PC-9 (cell line): Measurements from ENCODE around the gene CYP3A4. TPM values are rescaled to one million over a fixed set of nuclear protein-coding genes. Genes with fewer than 3 reads are reported as not detected.
"Not testable (repeated sequence)": the region's sequence is repeated elsewhere in the genome, so short reads cannot be mapped to it uniquely, and the experiment has no call there.

ENCODE experiments used
- BruUV-seq: library from RNA; stranded (reverse); fragments of 400-500 nt; replicated peaks from 2 replicates; lab custom pipeline; 2021; lab: Mats Ljungman, UMichigan
- CTCF ChIA-PET: fragments of 300-600 bp; sonication (Branson Sonifier 250); formaldehyde crosslinking; loops from one replicate; lab custom pipeline; 2022; ENCODE audit warnings: antibody characterized with exemption; lab: Charles Lee
- POLR2A ChIA-PET: fragments of 300-600 bp; sonication (Branson Sonifier 250); formaldehyde crosslinking; loops from one replicate; lab custom pipeline; 2022; ENCODE audit warnings: antibody characterized with exemption; ENCODE audit not compliant: unreplicated experiment; lab: Charles Lee
- DNase-seq, 2 experiments: peaks; one replicate each; pipeline versions ENCODE4 v3.0.0 to v3.0.0-alpha.2; 2015 to 2022; ENCODE audit warnings: mixed read lengths in 1 of 2
- H2AFZ ChIP-seq: fragments of 200-600 bp; sonication (generic); 2 replicates; pipeline ENCODE4 v1.8.1; 2017; ENCODE audit warnings: antibody characterized with exemption
- H3F3A ChIP-seq: fragments of 200-600 bp; sonication (generic); 2 replicates; pipeline ENCODE4 v1.8.1; 2017; ENCODE audit warnings: antibody characterized with exemption, mild to moderate bottlenecking, low read depth; ENCODE audit not compliant: insufficient read depth
- H3K27ac ChIP-seq: fragments of 200-600 bp; sonication (generic); 2 replicates; pipeline ENCODE4 v1.6.1; 2016; ENCODE audit warnings: mixed run types
- H3K27me3 ChIP-seq: fragments of 200-600 bp; sonication (generic); 2 replicates; pipeline ENCODE4 v1.6.1; 2016; ENCODE audit warnings: low read depth, mixed run types; ENCODE audit not compliant: insufficient read depth
- H3K36me3 ChIP-seq: fragments of 200-600 bp; sonication (generic); 2 replicates; pipeline ENCODE4 v1.6.1; 2016; ENCODE audit warnings: low read depth, mixed run types
- H3K4me1 ChIP-seq: fragments of 200-600 bp; sonication (generic); replicated peaks from 2 replicates; pipeline ENCODE4 v1.6.1; 2016; ENCODE audit warnings: mixed run types; ENCODE audit not compliant: insufficient read depth
- H3K4me2 ChIP-seq: fragments of 200-600 bp; sonication (generic); 2 replicates; pipeline ENCODE4 v1.6.1; 2017; ENCODE audit warnings: mixed run types
- H3K4me3 ChIP-seq: fragments of 200-600 bp; sonication (generic); 2 replicates; pipeline ENCODE4 v1.6.1; 2016; ENCODE audit warnings: mixed run types
- H3K79me2 ChIP-seq: fragments of 200-600 bp; sonication (generic); 2 replicates; pipeline ENCODE4 v1.6.1; 2017; ENCODE audit warnings: low read depth, mixed run types
- H3K9me2 ChIP-seq: fragments of 200-600 bp; sonication (generic); 2 replicates; pipeline ENCODE4 v1.8.1; 2017; ENCODE audit warnings: mild to moderate bottlenecking; ENCODE audit not compliant: insufficient read depth
- H3K9me3 ChIP-seq: fragments of 200-600 bp; sonication (generic); 2 replicates; pipeline ENCODE4 v1.8.1; 2016; ENCODE audit warnings: low read depth; ENCODE audit not compliant: insufficient read depth
- H4K20me1 ChIP-seq: fragments of 200-600 bp; sonication (generic); 2 replicates; pipeline ENCODE4 v1.8.1; 2017; ENCODE audit not compliant: insufficient read depth
- CTCF ChIP-seq: fragments of 200-600 bp; sonication (generic); conservative IDR thresholded peaks from 2 replicates; pipeline ENCODE4 v1.6.1; 2017; ENCODE audit warnings: mixed run types, antibody characterized with exemption, mild to moderate bottlenecking, moderate library complexity
- EZH2 ChIP-seq: fragments of 200-600 bp; sonication (generic); IDR thresholded peaks from 2 replicates; pipeline ENCODE4 v1.8.0; 2017; ENCODE audit warnings: antibody characterized with exemption, low read depth
- intact Hi-C: fragments of 100-400 bp; cut with micrococcal nuclease; formaldehyde crosslinking; loops from one replicate; pipeline ENCODE4 v1.10.0; 2022; ENCODE audit not compliant: unreplicated experiment
- total RNA-seq: library from RNA; stranded (reverse); gene quantifications from 2 replicates; pipeline ENCODE4 v1.2.3, GENCODE V29; 2021

CYP3A4 gene
- total RNA-seq, 1 experiment from 2014 or later: not detected

GRCh38 chr7:99798972-99799371, 15.0 kb upstream of the CYP3A4 start:
- Histone ChIP-seq H3K27me3 (peaks cover 9% of the 10 kb centered on the region; the same call in 1 of the 2 replicates), H3K36me3 (no peaks in the 10 kb centered on the region), H3K4me3 (no peak overlapping the region), H3F3A (no peaks in the 10 kb centered on the region), H4K20me1 (no peaks in the 10 kb centered on the region), H3K4me1 (no peaks in the 10 kb centered on the region), H3K79me2 (no peaks in the 10 kb centered on the region), H2AFZ (no peak overlapping the region), H3K27ac (no peak overlapping the region), H3K9me3 (no peaks in the 10 kb centered on the region), H3K4me2 (no peak overlapping the region), H3K9me2 (no peaks in the 10 kb centered on the region)
- BruUV-seq: no TSS peak
- CTCF ChIA-PET: no interaction called here
- TF ChIP-seq CTCF: no peak
- DNase-seq: no peak
- intact Hi-C loops: no loop called here
- POLR2A ChIA-PET: no interaction called here

GRCh38 chr7:99795864-99796263, 11.9 kb upstream of the CYP3A4 start:
- H3K9me3 ChIP-seq, H3K27me3 ChIP-seq, H3K36me3 ChIP-seq, intact Hi-C loops, CTCF ChIA-PET, H2AFZ ChIP-seq, H3F3A ChIP-seq, H3K9me2 ChIP-seq, H3K4me1 ChIP-seq, H3K4me3 ChIP-seq, POLR2A ChIA-PET, H4K20me1 ChIP-seq, H3K79me2 ChIP-seq, DNase-seq, BruUV-seq, H3K4me2 ChIP-seq, H3K27ac ChIP-seq: not testable (repeated sequence)

- Histone ChIP-seq H3K79me2 (no peaks in the 10 kb centered on the region), H4K20me1 (no peaks in the 10 kb centered on the region), H3F3A (no peaks in the 10 kb centered on the region), H3K36me3 (no peaks in the 10 kb centered on the region), H2AFZ (no peak overlapping the region), H3K4me1 (no peaks in the 10 kb centered on the region), H3K4me2 (no peak overlapping the region), H3K4me3 (no peak overlapping the region), H3K9me3 (no peaks in the 10 kb centered on the region), H3K27me3 (no peaks in the 10 kb centered on the region), H3K27ac (no peak overlapping the region), H3K9me2 (no peaks in the 10 kb centered on the region)
- no TSS peak for BruUV-seq
- no peak for DNase-seq
- POLR2A ChIA-PET: no interaction called here
- TF ChIP-seq CTCF (no peak), EZH2 (no peak)
- intact Hi-C loops: no loop called here
- CTCF ChIA-PET: no interaction called here
Measured at GRCh38 chr7:99794585-99795502, 10.9 kb upstream of the CYP3A4 start.
